ENCODE measurements around the gene RAD51B. TPM values are rescaled to one million over a fixed set of nuclear protein-coding genes. Genes with fewer than 3 reads are reported as not detected.
A peak's percentile ranks its signal among the peaks of the same experiment; 100 is the strongest.

The RAD51B gene
- total and polyA plus RNA-seq, 8 donors, result 1.8 to 30.7 (median 15.3) TPM

GRCh38 chr14:68528040-68528687, 708.6 kb downstream of the RAD51B start:
- no peak for DNase-seq
- H3K27me3 ChIP-seq, result no peaks in the 10 kb centered on the region
- TF ChIP-seq POLR2A (IDR thresholded peaks at IDR 0.05) (no peak), EP300 (IDR thresholded peaks at IDR 0.05) (no peak), POLR2AphosphoS5 (IDR thresholded peaks at IDR 0.05) (no peak), CTCF (IDR thresholded peaks at IDR 0.05) (no peak)
- peak overlapping the region; percentile 69 to 91 (median 83) for H3K27ac ChIP-seq
- H3K4me1 ChIP-seq, result peaks cover 3 to 46% (median 33%) of the 10 kb centered on the region in 4 donors
- no peak overlapping the region for H3K4me3 ChIP-seq
- intact Hi-C loops (cut with DNase I; ENCODE audit: low total_unique reads), result no loop called here
- H3K36me3 ChIP-seq, result no peaks in the 10 kb centered on the region
- H3K9me3 ChIP-seq, result peaks cover 0 to 27% (median 3%) of the 10 kb centered on the region in 4 donors
- 67 to 83% (median 76%) methylated on average over 2 of the region's 2 CpGs for WGBS, 5 donors

- 0 to 98% (median 93%) methylated on average over 1 of the region's 1 CpG for WGBS, 5 donors
- H3K36me3 ChIP-seq, result no peaks in the 10 kb centered on the region
- intact Hi-C loops (cut with DNase I; ENCODE audit: low total_unique reads), result no loop called here
- H3K9me3 ChIP-seq, result peaks cover 0 to 27% (median 3%) of the 10 kb centered on the region in 4 donors
- H3K27me3 ChIP-seq, result no peaks in the 10 kb centered on the region
- H3K27ac ChIP-seq, result no peak overlapping the region
- no peak overlapping the region for H3K4me3 ChIP-seq
- TF ChIP-seq POLR2AphosphoS5 (IDR thresholded peaks at IDR 0.05) (no peak), CTCF (IDR thresholded peaks at IDR 0.05) (no peak), POLR2A (IDR thresholded peaks at IDR 0.05) (no peak), EP300 (IDR thresholded peaks at IDR 0.05) (no peak)
- no peak for DNase-seq
- peaks cover 0 to 33% (median 24%) of the 10 kb centered on the region in 4 donors for H3K4me1 ChIP-seq
These were observed 710.9 kb downstream of the RAD51B start for GRCh38 chr14:68530443-68530842.

DNA sequence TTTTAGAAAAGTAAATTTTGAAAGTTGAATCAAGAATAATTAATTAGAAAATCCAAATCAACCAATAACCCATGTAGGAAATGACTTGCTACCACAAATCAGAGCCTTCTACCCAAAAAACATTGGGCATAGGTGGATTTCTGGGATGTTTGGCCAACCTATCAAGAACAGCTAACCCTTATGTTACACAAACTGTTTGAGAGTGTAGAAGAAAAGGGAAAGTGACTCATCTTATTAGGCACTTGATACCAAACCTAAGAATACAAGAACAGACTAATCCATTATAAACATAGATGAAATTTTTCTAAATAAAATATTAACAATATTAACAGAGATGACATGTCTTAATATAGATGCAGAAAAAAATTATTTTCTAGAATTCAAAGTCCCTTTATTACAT, 712.9 kb downstream of the RAD51B start:
- peaks cover 0 to 16% (median 11%) of the 10 kb centered on the region in 4 donors for H3K4me1 ChIP-seq
- no peaks in the 10 kb centered on the region for H3K36me3 ChIP-seq
- intact Hi-C loops (cut with DNase I; ENCODE audit: low total_unique reads), result no loop called here
- no peak overlapping the region for H3K27ac ChIP-seq
- H3K4me3 ChIP-seq, result no peak overlapping the region
- no peaks in the 10 kb centered on the region for H3K27me3 ChIP-seq
- peaks cover 0 to 27% (median 3%) of the 10 kb centered on the region in 4 donors for H3K9me3 ChIP-seq
- TF ChIP-seq POLR2AphosphoS5 (IDR thresholded peaks at IDR 0.05) (no peak), POLR2A (IDR thresholded peaks at IDR 0.05) (no peak), CTCF (IDR thresholded peaks at IDR 0.05) (no peak), EP300 (IDR thresholded peaks at IDR 0.05) (no peak)
- DNase-seq, result no peak

- Histone ChIP-seq H3K4me3 (no peak overlapping the region), H3K4me1 (peaks cover 0 to 1% (median 0%) of the 10 kb centered on the region in 4 donors), H3K27ac (no peak overlapping the region), H3K9me3 (peaks cover 0 to 24% (median 3%) of the 10 kb centered on the region in 4 donors), H3K27me3 (no peaks in the 10 kb centered on the region), H3K36me3 (no peaks in the 10 kb centered on the region)
- no peak for TF ChIP-seq EP300 (IDR thresholded peaks at IDR 0.05)
- TF ChIP-seq CTCF (IDR thresholded peaks at IDR 0.05), result no peak
- TF ChIP-seq POLR2A (IDR thresholded peaks at IDR 0.05), result no peak
- TF ChIP-seq POLR2AphosphoS5 (IDR thresholded peaks at IDR 0.05), result no peak
- DNase-seq, result no peak
- 86 to 100% (median 96%) methylated on average over 3 of the region's 3 CpGs for WGBS, 5 donors
- intact Hi-C loops (cut with DNase I; ENCODE audit: low total_unique reads), result no loop called here
These were observed 714.7 kb downstream of the RAD51B start for GRCh38 chr14:68534276-68534675.
